HG03460 (cell line): Measurements from ENCODE around the gene HRC.
"Not testable (repeated sequence)": the region's sequence is repeated elsewhere in the genome, so short reads cannot be mapped to it uniquely, and the experiment has no call there.

Source experiments
- ATAC-seq: cut with Tn5 transposase; IDR thresholded peaks from one replicate; pipeline ENCODE4 v1.9.1; 2021; ENCODE audit not compliant: unreplicated experiment

HRC gene

GRCh38 chr19:49161987-49162386, 6.8 kb upstream of the HRC start:
- ATAC-seq = no peak

- no peak for ATAC-seq
Observed at GRCh38 chr19:49160450-49161189, 5.4 kb upstream of the HRC start.

- no peak for ATAC-seq
Observed at GRCh38 chr19:49157445-49158224, 2.4 kb upstream of the HRC start, which contains the start of gene TRPM4. TSS of gene TRPM4 (plus strand) at chr19:49157792. CDS start at chr19:49157867, 75 bp downstream.

- no peak for ATAC-seq
Observed at GRCh38 chr19:49155820-49156346, 687 bp upstream of the HRC start.

GRCh38 chr19:49154279-49154678, 917 bp downstream of the HRC start:
- ATAC-seq = no peak

- no peak for ATAC-seq
Observed at GRCh38 chr19:49153167-49153809, 1.9 kb downstream of the HRC start.

GRCh38 chr19:49152119-49152550, 3.1 kb downstream of the HRC start:
- ATAC-seq = no peak

- no peak for ATAC-seq
Observed at GRCh38 chr19:49151267-49152118, 3.7 kb downstream of the HRC start.

- no peak for ATAC-seq
Observed at GRCh38 chr19:49150944-49151243, 4.3 kb downstream of the HRC start.

- no peak for ATAC-seq
Observed at GRCh38 chr19:49150106-49150943, 4.9 kb downstream of the HRC start.

- ATAC-seq = no peak
Observed at GRCh38 chr19:49149652-49150105, 5.5 kb downstream of the HRC start.

GRCh38 chr19:49148784-49149651, 6.2 kb downstream of the HRC start:
- ATAC-seq = no peak

- ATAC-seq = no peak
Observed at GRCh38 chr19:49148044-49148682, 7.0 kb downstream of the HRC start.

- not testable (repeated sequence) for ATAC-seq
Observed at GRCh38 chr19:49146408-49146770, 8.8 kb downstream of the HRC start.

GRCh38 chr19:49145573-49146407, 9.4 kb downstream of the HRC start:
- no peak for ATAC-seq

- no peak for ATAC-seq
Observed at GRCh38 chr19:49142866-49143335, 12.3 kb downstream of the HRC start.

- ATAC-seq = no peak
Observed at GRCh38 chr19:49141352-49141751, 13.8 kb downstream of the HRC start.
